Small intestine (tissue), 7 donors: ENCODE measurements around the gene TEAD2. TPM values are rescaled to one million over a fixed set of nuclear protein-coding genes. Genes with fewer than 3 reads are reported as not detected.

Experiments used
- DNase-seq, 2 donors: peaks; one replicate each; pipeline versions ENCODE4 v3.0.0 to v3.0.0-alpha.2; 2013
- FAIRE-seq: peaks from 2 replicates; lab custom pipeline; 2012; peaks lifted over from hg19 to GRCh38; lab: Jason Lieb, UNC
- H3K27ac ChIP-seq, 3 donors: one replicate each; pipeline ENCODE4 v1.5.1; 2013; ENCODE audit warnings: low read length in 2 of 3, mild to moderate bottlenecking in 2 of 3, control low read depth in 1 of 3, inconsistent platforms in 1 of 3, low read depth in 1 of 3, moderate library complexity in 1 of 3
- H3K27me3 ChIP-seq, 3 donors: one replicate each; pipeline ENCODE4 v1.6.1; 2013; ENCODE audit warnings: low read length in 3 of 3, inconsistent platforms in 1 of 3; ENCODE audit not compliant: control insufficient read depth in 3 of 3, insufficient read depth in 3 of 3
- H3K36me3 ChIP-seq, 3 donors: one replicate each; pipeline ENCODE4 v1.6.1; 2013; ENCODE audit warnings: low read length in 3 of 3, inconsistent platforms in 1 of 3, low read depth in 1 of 3, mild to moderate bottlenecking in 1 of 3, moderate library complexity in 1 of 3; ENCODE audit not compliant: control insufficient read depth in 3 of 3, insufficient read depth in 2 of 3
- H3K4me1 ChIP-seq, 3 donors: one replicate each; pipeline ENCODE4 v1.6.1; 2013; ENCODE audit warnings: low read length in 2 of 3, inconsistent platforms in 1 of 3, low read depth in 1 of 3, mild to moderate bottlenecking in 1 of 3, moderate library complexity in 1 of 3; ENCODE audit not compliant: control insufficient read depth in 3 of 3, insufficient read depth in 2 of 3
- H3K4me3 ChIP-seq, 3 donors: one replicate each; pipeline ENCODE4 v1.5.1; 2013; ENCODE audit warnings: low read length in 3 of 3, control low read depth in 1 of 3, inconsistent platforms in 1 of 3, low read depth in 1 of 3, mild to moderate bottlenecking in 1 of 3, moderate library complexity in 1 of 3
- H3K9me3 ChIP-seq, 2 donors: one replicate each; pipeline ENCODE4 v1.6.1; 2013; ENCODE audit warnings: low read depth in 1 of 2, low read length in 1 of 2; ENCODE audit not compliant: control insufficient read depth in 2 of 2, insufficient read depth in 1 of 2
- WGBS, 3 donors: extraction: QIAGEN DNeasy Blood & Tissue Kit; methylation state at CpG; one replicate each; pipeline ENCODE4 v1.1.7; 2013; 5-methylcytosine and 5-hydroxymethylcytosine counted together
- polyA plus RNA-seq, 4 donors: library from polyadenylated mRNA; stranded (reverse) in 3 of 4; unstranded in 1 of 4; fragments of 200-250 nt in 3 of 4; fragments of 120-200 nt in 1 of 4; gene quantifications; one replicate each; pipeline versions ENCODE4 v1.2.1 to v1.2.3, GENCODE V29; 2013
- donor health status: healthy with polysubstance abuse.
- donor health status: control.
- donor health status: control.
- donor health status: Bipolar disorder and iron deficiency.
- donor health status: healthy.

Gene TEAD2
- polyA plus RNA-seq, 4 donors = 1.8 to 17.2 (median 8.8) TPM

DNA sequence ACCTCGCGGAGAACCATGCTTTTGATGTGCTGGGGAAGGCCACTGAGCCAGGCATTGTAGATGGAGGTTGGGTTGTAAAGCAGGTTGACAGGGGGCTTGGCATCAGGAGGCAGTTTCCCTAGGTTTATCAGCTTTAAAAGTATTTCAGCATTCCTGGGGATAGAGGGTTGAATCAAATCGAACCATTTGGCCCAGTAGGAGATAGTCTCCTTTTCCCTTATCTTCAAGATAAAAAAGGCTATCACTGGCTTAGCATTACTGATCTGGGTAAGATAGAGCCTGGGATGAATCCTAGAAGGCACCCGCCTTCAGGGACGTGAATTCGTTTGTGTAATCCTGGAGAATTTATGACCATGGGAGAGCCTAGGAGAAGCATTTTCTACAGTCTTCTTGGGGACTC is 67.8 kb downstream of the TEAD2 start:
- Histone ChIP-seq H3K27me3 (no peaks in the 10 kb centered on the region), H3K9me3 (no peaks in the 10 kb centered on the region), H3K36me3 (no peaks in the 10 kb centered on the region), H3K4me3 (no peak overlapping the region), H3K4me1 (no peaks in the 10 kb centered on the region), H3K27ac (no peak overlapping the region)
- FAIRE-seq (no peak), DNase-seq (no peak)
- 67 to 82% (median 75%) methylated on average over 6 of the region's 6 CpGs for WGBS, 3 donors

Other genes with a start within 250 kb of the TEAD2 start
- 10 to 100 TPM in 2 of 4 donors, 1 to 10 TPM in 2; 7.7 to 21.9 (median 14.5) TPM for gene LIN7B, start 248.0 kb downstream of the TEAD2 start, polyA plus RNA-seq
- 1 to 10 TPM; 1.4 to 7.6 (median 4.4) TPM for gene C19orf73, start 243.3 kb downstream of the TEAD2 start, polyA plus RNA-seq
- 10 to 100 TPM in 3 of 4 donors, 1 to 10 TPM in 1; 2.8 to 48.6 (median 30.1) TPM for gene PPFIA3, start 242.9 kb downstream of the TEAD2 start, polyA plus RNA-seq
- 1 to 10 TPM in 3 of 4 donors, under 1 TPM in 1; 0.67 to 2.6 (median 2.0) TPM for gene HRC, start 207.0 kb downstream of the TEAD2 start, polyA plus RNA-seq
- gene TRPM4, start 204.6 kb downstream of the TEAD2 start, polyA plus RNA-seq = 100 to 1,000 TPM in 2 of 4 donors, 10 to 100 TPM in 2; 15.8 to 298 (median 92.6) TPM
- 1 to 10 TPM in 1 of 4 donors, under 1 TPM in 2, not detected in 1; 0.27 to 1.4 (median 0.34) TPM for gene SLC6A16, start 37.2 kb downstream of the TEAD2 start, polyA plus RNA-seq
- gene CD37, start 27.0 kb downstream of the TEAD2 start, polyA plus RNA-seq = 10 to 100 TPM in 1 of 4 donors, 1 to 10 TPM in 3; 2.7 to 11.6 (median 6.9) TPM
- under 1 TPM in 2 of 4 donors, not detected in 2; 0.19 to 0.66 TPM for gene DKKL1, start 1.5 kb upstream of the TEAD2 start, polyA plus RNA-seq
- not detected for gene KASH5, start 25.8 kb upstream of the TEAD2 start, polyA plus RNA-seq
- gene PTH2, start 61.0 kb upstream of the TEAD2 start, polyA plus RNA-seq = not detected
- gene GFY, start 63.0 kb upstream of the TEAD2 start, polyA plus RNA-seq = not detected
- 1 to 10 TPM in 1 of 4 donors, under 1 TPM in 3; 0.09 to 1.1 (median 0.25) TPM for gene SLC17A7, start 79.1 kb upstream of the TEAD2 start, polyA plus RNA-seq
- gene PIH1D1, start 89.4 kb upstream of the TEAD2 start, polyA plus RNA-seq = 100 to 1,000 TPM in 1 of 4 donors, 10 to 100 TPM in 3; 81.1 to 115 (median 89.6) TPM
- gene ALDH16A1, start 90.8 kb upstream of the TEAD2 start, polyA plus RNA-seq = 100 to 1,000 TPM in 2 of 4 donors, 10 to 100 TPM in 2; 26.3 to 130 (median 83.6) TPM
- gene FLT3LG, start 111.8 kb upstream of the TEAD2 start, polyA plus RNA-seq = 1 to 10 TPM; 4.9 to 10.0 (median 8.2) TPM
- gene RPL13A, start 125.2 kb upstream of the TEAD2 start, polyA plus RNA-seq = 1,000 to 10,000 TPM; 2,350 to 5,026 (median 3,831) TPM
- gene RPS11, start 134.0 kb upstream of the TEAD2 start, polyA plus RNA-seq = 1,000 to 10,000 TPM; 2,854 to 5,067 (median 4,011) TPM
- gene FCGRT, start 150.2 kb upstream of the TEAD2 start, polyA plus RNA-seq = 100 to 1,000 TPM; 354 to 583 (median 513) TPM
- gene RCN3, start 165.6 kb upstream of the TEAD2 start, polyA plus RNA-seq = 100 to 1,000 TPM in 2 of 4 donors, 10 to 100 TPM in 2; 38.0 to 687 (median 248) TPM
- gene NOSIP, start 218.1 kb upstream of the TEAD2 start, polyA plus RNA-seq = 100 to 1,000 TPM in 3 of 4 donors, 10 to 100 TPM in 1; 51.8 to 181 (median 134) TPM
- gene PRRG2, start 218.9 kb upstream of the TEAD2 start, polyA plus RNA-seq = 10 to 100 TPM; 14.2 to 23.7 (median 18.0) TPM
- gene PRR12, start 228.8 kb upstream of the TEAD2 start, polyA plus RNA-seq = 10 to 100 TPM in 2 of 4 donors, 1 to 10 TPM in 2; 2.4 to 18.4 (median 8.0) TPM